ENCODE data around the gene ISYNA1. TPM values are rescaled to one million over a fixed set of nuclear protein-coding genes. Genes with fewer than 3 reads are reported as not detected.

ISYNA1 gene
- total RNA-seq, 5 donors from 2014 or later (not counting 1 experiment from before 2014, with no cell fraction given): 38.3 to 59.8 (median 55.0) TPM

- Histone ChIP-seq H3K4me3 (ENCODE audit: control insufficient read depth in 1 of 2, extremely low read depth in 1 of 2, low read length in 1 of 2) (no peak overlapping the region), H3K27me3 (replicated peaks in 1 of 2; ENCODE audit: control insufficient read depth in 2 of 2, extremely low read depth in 1 of 2, insufficient read depth in 2 of 2, low read length in 1 of 2) (peaks cover 0 to 82% of the 10 kb centered on the region in 2 experiments), H3K4me1 (ENCODE audit: control insufficient read depth in 1 of 2, extremely low read depth in 1 of 2, insufficient read depth in 2 of 2, low read length in 2 of 2) (peaks cover 4 to 18% of the 10 kb centered on the region in 2 experiments), H3K9me3 (no peaks in the 10 kb centered on the region), H3K36me3 (ENCODE audit: control insufficient read depth in 2 of 2, extremely low read depth in 1 of 2, insufficient read depth in 1 of 2, low read length in 1 of 2) (no peaks in the 10 kb centered on the region), H3K27ac (ENCODE audit: low read length) (no peak overlapping the region)
- Mint-ChIP-seq H3K27ac (no peak overlapping the region), H3K36me3 (no peaks in the 10 kb centered on the region), H3K27me3 (peaks cover 12 to 60% of the 10 kb centered on the region in 2 donors), H3K4me3 (no peak overlapping the region), H3K4me1 (peaks cover 10 to 18% (median 12%) of the 10 kb centered on the region in 3 donors), H3K9me3 (no peaks in the 10 kb centered on the region)
- no CpG with 5 or more reads among the region's 7 CpGs for WGBS (ENCODE audit: insufficient coverage)
- POLR2A ChIA-PET: no interaction called here
- DNase-seq (no peak), ATAC-seq (replicated peaks in 1 of 4) (no peak)
- CTCF ChIA-PET: no interaction called here
Measured at GRCh38 chr19:18384775-18385174, 53.2 kb downstream of the ISYNA1 start.

Other genes with a start within 250 kb of the ISYNA1 start
- 1 to 10 TPM; 3.8 to 8.2 (median 8.1) TPM for gene MPV17L2, start 244.9 kb downstream of the ISYNA1 start, total RNA-seq
- gene RAB3A, start 234.1 kb downstream of the ISYNA1 start, total RNA-seq: 1 to 10 TPM; 4.7 to 8.3 (median 5.6) TPM
- not detected for gene PDE4C, start 211.7 kb downstream of the ISYNA1 start, total RNA-seq
- 10 to 100 TPM in 2 of 5 donors, 1 to 10 TPM in 3; 4.1 to 42.8 (median 6.3) TPM for gene IQCN, start 163.7 kb downstream of the ISYNA1 start, total RNA-seq
- gene JUND, start 156.5 kb downstream of the ISYNA1 start, total RNA-seq: 1,000 to 10,000 TPM in 1 of 5 donors, 100 to 1,000 TPM in 4; 247 to 1,161 (median 272) TPM
- gene LSM4, start 115.1 kb downstream of the ISYNA1 start, total RNA-seq: 10 to 100 TPM; 58.5 to 82.7 (median 69.1) TPM
- 10 to 100 TPM; 35.7 to 52.6 (median 45.1) TPM for gene PGPEP1, start 97.5 kb downstream of the ISYNA1 start, total RNA-seq
- gene GDF15, start 52.0 kb downstream of the ISYNA1 start, total RNA-seq: 1 to 10 TPM in 3 of 5 donors, not detected in 2; 1.5 to 1.7 (median 1.5) TPM
- gene LRRC25, start 40.5 kb downstream of the ISYNA1 start, total RNA-seq: under 1 TPM in 3 of 5 donors, not detected in 2; 0.16 to 0.33 (median 0.30) TPM
- 100 to 1,000 TPM in 4 of 5 donors, 10 to 100 TPM in 1; 71.3 to 127 (median 102) TPM for gene SSBP4, start 18.7 kb downstream of the ISYNA1 start, total RNA-seq
- gene ELL, start 83.9 kb upstream of the ISYNA1 start, total RNA-seq: 10 to 100 TPM; 27.2 to 46.4 (median 33.4) TPM
- 100 to 1,000 TPM; 158 to 282 (median 244) TPM for gene FKBP8, start 105.4 kb upstream of the ISYNA1 start, total RNA-seq
- 100 to 1,000 TPM in 1 of 5 donors, 10 to 100 TPM in 4; 73.1 to 112 (median 95.8) TPM for gene KXD1, start 119.7 kb upstream of the ISYNA1 start, total RNA-seq
- 1,000 to 10,000 TPM; 1,917 to 2,053 (median 1,972) TPM for gene UBA52, start 133.7 kb upstream of the ISYNA1 start, total RNA-seq
- 100 to 1,000 TPM in 4 of 5 donors, 10 to 100 TPM in 1; 91.8 to 166 (median 150) TPM for gene REX1BD, start 150.7 kb upstream of the ISYNA1 start, total RNA-seq
- gene CRLF1, start 168.7 kb upstream of the ISYNA1 start, total RNA-seq: under 1 TPM in 2 of 5 donors, not detected in 3; 0.56 to 0.73 TPM
- gene TMEM59L, start 174.7 kb upstream of the ISYNA1 start, total RNA-seq: under 1 TPM in 2 of 5 donors, not detected in 3; 0.38 to 0.40 TPM
- gene KLHL26, start 198.9 kb upstream of the ISYNA1 start, total RNA-seq: 10 to 100 TPM in 4 of 5 donors, 1 to 10 TPM in 1; 8.8 to 16.4 (median 14.1) TPM
- 10 to 100 TPM; 19.6 to 26.9 (median 25.0) TPM for gene CRTC1, start 245.5 kb upstream of the ISYNA1 start, total RNA-seq

Measured in T-cell (primary cell).